Cardiac muscle cell (in vitro differentiated cells and primary cell): ENCODE measurements around the gene DIP2A. TPM values are rescaled to one million over a fixed set of nuclear protein-coding genes. Genes with fewer than 3 reads are reported as not detected.

Experiments
- DNase-seq, 2 donors: peaks; one replicate each; pipeline versions ENCODE4 v3.0.0 to v3.0.0-alpha.2; 2010 to 2017; ENCODE audit warnings: low read depth in 1 of 2, low spot score in 1 of 2
- H3K27ac ChIP-seq: fragments of 200-600 bp; sonication (generic); 2 replicates; pipeline ENCODE4 v1.5.1; 2016
- H3K27me3 ChIP-seq: fragments of 200-600 bp; sonication (generic); 2 replicates; pipeline ENCODE4 v1.6.0; 2016; ENCODE audit warnings: control low read depth
- H3K36me3 ChIP-seq: fragments of 200-600 bp; sonication (generic); 2 replicates; pipeline ENCODE4 v1.5.1; 2016; ENCODE audit warnings: control low read depth
- H3K4me1 ChIP-seq: fragments of 200-600 bp; sonication (generic); 2 replicates; pipeline ENCODE4 v1.8.1; 2017; ENCODE audit warnings: low read depth, mild to moderate bottlenecking, mixed run types
- H3K4me3 ChIP-seq: fragments of 200-600 bp; sonication (generic); 2 replicates; pipeline ENCODE4 v1.5.1; 2016; ENCODE audit warnings: mild to moderate bottlenecking
- H3K9me3 ChIP-seq: fragments of 200-600 bp; sonication (generic); 2 replicates; pipeline ENCODE4 v1.5.1; 2017; ENCODE audit warnings: low read depth, mild to moderate bottlenecking, control low read depth
- CTCF ChIP-seq: IDR thresholded peaks from 2 replicates; pipeline ENCODE4 v1.5.1; 2012; ENCODE audit warnings: low read depth, mild to moderate bottlenecking, low read length
- polyA plus RNA-seq: library from polyadenylated mRNA; unstranded; fragments of >200 nt; fragmentation: Nextera tagmentation; extraction: Ambion mirVana; gene quantifications from 2 replicates; pipeline ENCODE4 v1.2.1, GENCODE V29; 2016
- total RNA-seq: library from RNA; depleted of rRNA; stranded (reverse); fragments of >200 nt; gene quantifications from 2 replicates; pipeline ENCODE4 v1.2.3, GENCODE V29; 2016

DIP2A gene
- total and polyA plus RNA-seq, 2 experiments from 2014 or later, result 21.7 to 42.2 TPM

GRCh38 chr21:46426313-46427046 lies 32.2 kb upstream of the DIP2A start:
- Histone ChIP-seq H3K27ac (no peak overlapping the region), H3K4me3 (no peak overlapping the region)

GRCh38 chr21:46427516-46427915 lies 31.2 kb upstream of the DIP2A start:
- H3K9me3 ChIP-seq, result no peaks in the 10 kb centered on the region
- no peak for TF ChIP-seq CTCF
- no peaks in the 10 kb centered on the region for H3K27me3 ChIP-seq
- H3K27ac ChIP-seq, result no peak overlapping the region
- H3K36me3 ChIP-seq, result peaks cover 14% of the 10 kb centered on the region
- H3K4me1 ChIP-seq, result no peaks in the 10 kb centered on the region
- no peak overlapping the region for H3K4me3 ChIP-seq
- no peak for DNase-seq

More at GRCh38 chr21:46426313-46427046, 32.2 kb upstream of the DIP2A start:
- Histone ChIP-seq H3K27me3 (no peaks in the 10 kb centered on the region), H3K9me3 (no peaks in the 10 kb centered on the region), H3K4me1 (no peaks in the 10 kb centered on the region), H3K36me3 (peaks cover 7% of the 10 kb centered on the region)
- no peak for DNase-seq
- no peak for TF ChIP-seq CTCF

- Histone ChIP-seq H3K9me3 (no peaks in the 10 kb centered on the region), H3K4me3 (no peak overlapping the region), H3K36me3 (peaks cover 14% of the 10 kb centered on the region), H3K27ac (no peak overlapping the region), H3K27me3 (no peaks in the 10 kb centered on the region), H3K4me1 (no peaks in the 10 kb centered on the region)
- no peak for TF ChIP-seq CTCF
- DNase-seq, result no peak
Observed at GRCh38 chr21:46428286-46428685, 30.4 kb upstream of the DIP2A start.

GRCh38 chr21:46428987-46429710 lies 29.5 kb upstream of the DIP2A start:
- Histone ChIP-seq H3K4me1 (no peaks in the 10 kb centered on the region), H3K36me3 (peaks cover 14% of the 10 kb centered on the region), H3K9me3 (no peaks in the 10 kb centered on the region), H3K27ac (no peak overlapping the region), H3K4me3 (no peak overlapping the region), H3K27me3 (no peaks in the 10 kb centered on the region)
- TF ChIP-seq CTCF, result no peak
- DNase-seq, result no peak

- Histone ChIP-seq H3K9me3 (no peaks in the 10 kb centered on the region), H3K4me3 (no peak overlapping the region), H3K36me3 (peaks cover 14% of the 10 kb centered on the region), H3K4me1 (no peaks in the 10 kb centered on the region), H3K27me3 (no peaks in the 10 kb centered on the region), H3K27ac (no peak overlapping the region)
- DNase-seq, result no peak
- TF ChIP-seq CTCF, result no peak
Observed at GRCh38 chr21:46429754-46430681, 28.7 kb upstream of the DIP2A start.
